Pancreas (tissue), 10 donors: ENCODE results near the gene KIFC3. TPM values are rescaled to one million over a fixed set of nuclear protein-coding genes. Genes with fewer than 3 reads are reported as not detected.

ENCODE experiments used
- ATAC-seq, 4 donors: fragments of 200-7000 bp; cut with Tn5 transposase; one replicate each; pipeline versions ENCODE4 v1.8.0 to v1.9.1; 2020; ENCODE audit warnings: mild to moderate bottlenecking in 4 of 4, moderate library complexity in 4 of 4
- DNase-seq, 6 donors: peaks; one replicate each; pipeline ENCODE4 v3.0.0-alpha.2; 2020
- FAIRE-seq: peaks from 2 replicates; lab custom pipeline; 2012; peaks lifted over from hg19 to GRCh38; lab: Jason Lieb, UNC
- H3K27ac ChIP-seq, 4 donors: fragments of 200-600 bp; sonication (generic); 1 replicate in 3 of 4; 2 replicates in 1 of 4; pipeline versions ENCODE4 v1.5.0 to v1.8.0; 2020
- H3K27me3 ChIP-seq, 4 donors: fragments of 200-600 bp; one replicate each; pipeline ENCODE4 v1.8.0; 2021
- H3K36me3 ChIP-seq, 3 donors: fragments of 200-600 bp; sonication (generic) in 1 of 3; one replicate each; pipeline versions ENCODE4 v1.5.0 to v1.8.0; 2020 to 2021
- H3K4me1 ChIP-seq, 3 donors: fragments of 200-600 bp; one replicate each; pipeline ENCODE4 v1.8.0; 2021
- H3K4me3 ChIP-seq, 4 donors: fragments of 200-600 bp; sonication (generic) in 2 of 4; one replicate each; pipeline versions ENCODE4 v1.5.0 to v1.8.0; 2020 to 2021
- H3K9me3 ChIP-seq, 4 donors: fragments of 200-600 bp; one replicate each; pipeline ENCODE4 v1.8.0; 2021
- WGBS, 2 donors: extraction: QIAGEN DNeasy Blood & Tissue Kit; methylation state at CpG; one replicate each; pipeline ENCODE4 v1.1.7; 2013; 5-methylcytosine and 5-hydroxymethylcytosine counted together
- intact Hi-C, 3 donors: fragments of 100-400 bp; cut with DNase I; formaldehyde crosslinking; loops; one replicate each; pipeline versions ENCODE4 v1.11.1 to v1.14.2; 2022
- polyA plus RNA-seq, 2 donors: library from polyadenylated mRNA; stranded (reverse); fragments of 200-250 nt; gene quantifications; one replicate each; pipeline ENCODE4 v1.2.3, GENCODE V29; 2013
- total RNA-seq, 6 donors: library from RNA; stranded (reverse); fragmentation: NEBNext Ultra II Directional in 4 of 6; extraction: Animal tissue kit (Norgen Biotek cat#: 25700) in 4 of 6; gene quantifications; one replicate each; pipeline versions ENCODE4 v1.2.1 to v1.2.4, GENCODE V29; 2021 to 2023
- TF ChIP-seq, protein P1 (sequence below), 4 donors: fragments of 200-600 bp; sonication (generic) in 3 of 4; IDR thresholded peaks; one replicate each; pipeline versions ENCODE4 v1.5.0 to v1.8.0; 2021; ENCODE audit warnings: antibody characterized with exemption in 4 of 4
- donor health status: healthy with polysubstance abuse.
- donor health status: DM: no; HTN: no; CAD: no; lungs with moderate emphysema.
- donor health status: DM: no; HTN: no; CAD: no.
- donor health status: control.
- donor health status: control.
- donor health status: Bipolar disorder and iron deficiency.
- donor health status: DM: yes; HTN: yes; CAD: no.
- donor health status: DM: no; HTN: no; CAD: no.
- donor health status: DM: no; HTN: no; CAD: no.
- donor health status: DM: yes; HTN: yes; CAD: no.

Gene KIFC3
- total and polyA plus RNA-seq, 8 donors: 33.8 to 284 (median 61.1) TPM

DNA sequence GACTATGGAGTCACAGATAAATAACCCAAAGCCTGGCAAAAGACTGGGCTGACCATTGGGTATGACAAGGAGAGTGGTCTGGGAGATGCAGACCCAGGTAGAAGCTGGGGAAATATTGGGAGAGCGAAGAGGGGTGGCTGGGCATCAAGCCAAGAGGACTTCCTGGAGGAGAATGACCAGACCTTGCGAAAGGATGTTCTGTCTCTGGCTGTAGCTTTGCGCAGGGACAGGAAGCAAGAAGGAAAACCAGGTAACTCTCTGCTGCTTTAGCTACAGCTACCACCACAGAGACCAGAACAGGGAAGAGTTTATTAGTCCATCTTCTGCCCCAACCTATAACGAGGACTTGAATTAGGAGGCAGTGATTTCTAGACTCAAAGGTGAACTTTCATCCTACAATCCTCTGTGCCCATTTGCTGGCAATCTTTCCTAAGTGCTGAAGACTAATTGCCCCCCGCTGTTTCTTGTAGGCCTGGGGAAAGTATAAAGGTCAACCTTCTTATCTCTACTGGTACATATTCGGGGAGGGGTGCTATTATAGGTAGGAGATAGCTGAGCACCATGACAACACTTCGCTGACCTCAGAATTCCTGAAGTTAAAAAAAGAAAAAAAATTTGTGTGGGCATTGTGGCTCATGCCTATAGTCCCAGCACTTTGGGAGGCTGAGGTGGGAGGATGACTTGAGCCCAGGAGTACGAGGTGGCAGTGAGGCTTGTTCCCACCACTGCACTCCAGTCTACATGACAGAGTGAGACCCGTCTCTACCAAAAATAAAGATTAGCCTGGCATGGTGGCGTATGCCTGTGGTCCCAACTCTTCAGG, 19.1 kb upstream of the KIFC3 start:
- Histone ChIP-seq H3K27ac (peak overlapping the region in 2 of 4 donors; percentile 23 to 31), H3K9me3 (no peaks in the 10 kb centered on the region), H3K27me3 (no peaks in the 10 kb centered on the region), H3K4me3 (no peak overlapping the region), H3K36me3 (no peaks in the 10 kb centered on the region), H3K4me1 (peaks cover 11 to 67% (median 29%) of the 10 kb centered on the region in 3 donors)
- WGBS, 2 donors: 42 to 46% methylated on average over 10 of the region's 10 CpGs
- FAIRE-seq: no peak
- peak in 2 of 4 donors; percentile 14 to 22 for ATAC-seq
- DNase-seq: peak in 1 of 6 donors; percentile 9
- intact Hi-C loops: no loop called here
- TF ChIP-seq, protein P1, sequence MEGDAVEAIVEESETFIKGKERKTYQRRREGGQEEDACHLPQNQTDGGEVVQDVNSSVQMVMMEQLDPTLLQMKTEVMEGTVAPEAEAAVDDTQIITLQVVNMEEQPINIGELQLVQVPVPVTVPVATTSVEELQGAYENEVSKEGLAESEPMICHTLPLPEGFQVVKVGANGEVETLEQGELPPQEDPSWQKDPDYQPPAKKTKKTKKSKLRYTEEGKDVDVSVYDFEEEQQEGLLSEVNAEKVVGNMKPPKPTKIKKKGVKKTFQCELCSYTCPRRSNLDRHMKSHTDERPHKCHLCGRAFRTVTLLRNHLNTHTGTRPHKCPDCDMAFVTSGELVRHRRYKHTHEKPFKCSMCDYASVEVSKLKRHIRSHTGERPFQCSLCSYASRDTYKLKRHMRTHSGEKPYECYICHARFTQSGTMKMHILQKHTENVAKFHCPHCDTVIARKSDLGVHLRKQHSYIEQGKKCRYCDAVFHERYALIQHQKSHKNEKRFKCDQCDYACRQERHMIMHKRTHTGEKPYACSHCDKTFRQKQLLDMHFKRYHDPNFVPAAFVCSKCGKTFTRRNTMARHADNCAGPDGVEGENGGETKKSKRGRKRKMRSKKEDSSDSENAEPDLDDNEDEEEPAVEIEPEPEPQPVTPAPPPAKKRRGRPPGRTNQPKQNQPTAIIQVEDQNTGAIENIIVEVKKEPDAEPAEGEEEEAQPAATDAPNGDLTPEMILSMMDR (IDR thresholded peaks at IDR 0.05): no peak

GRCh38 chr16:57818377-57819064, 16.2 kb upstream of the KIFC3 start:
- Histone ChIP-seq H3K36me3 (no peaks in the 10 kb centered on the region), H3K4me3 (no peak overlapping the region), H3K9me3 (no peaks in the 10 kb centered on the region), H3K27me3 (no peaks in the 10 kb centered on the region), H3K27ac (peak overlapping the region in 3 of 4 donors; percentile 2 to 78 (median 30)), H3K4me1 (peaks cover 11 to 70% (median 39%) of the 10 kb centered on the region in 3 donors)
- DNase-seq: peak in 3 of 6 donors; percentile 33 to 74 (median 44)
- WGBS, 2 donors: 29 to 40% methylated on average over 8 of the region's 8 CpGs
- intact Hi-C loops: no loop called here
- ATAC-seq: peak in 2 of 4 donors; percentile 37 to 50
- FAIRE-seq: no peak
- TF ChIP-seq, protein P1 (IDR thresholded peaks at IDR 0.05): no peak

GRCh38 chr16:57817680-57818079, 15.4 kb upstream of the KIFC3 start:
- intact Hi-C loops: no loop called here
- no peaks in the 10 kb centered on the region for H3K36me3 ChIP-seq
- no peak for ATAC-seq
- TF ChIP-seq, protein P1 (IDR thresholded peaks at IDR 0.05): no peak
- FAIRE-seq: no peak
- no peaks in the 10 kb centered on the region for H3K9me3 ChIP-seq
- H3K27me3 ChIP-seq: no peaks in the 10 kb centered on the region
- DNase-seq: no peak
- H3K4me1 ChIP-seq: peaks cover 6 to 65% (median 32%) of the 10 kb centered on the region in 3 donors
- H3K4me3 ChIP-seq: no peak overlapping the region
- H3K27ac ChIP-seq: peak overlapping the region in 1 of 4 donors; percentile 88

DNA sequence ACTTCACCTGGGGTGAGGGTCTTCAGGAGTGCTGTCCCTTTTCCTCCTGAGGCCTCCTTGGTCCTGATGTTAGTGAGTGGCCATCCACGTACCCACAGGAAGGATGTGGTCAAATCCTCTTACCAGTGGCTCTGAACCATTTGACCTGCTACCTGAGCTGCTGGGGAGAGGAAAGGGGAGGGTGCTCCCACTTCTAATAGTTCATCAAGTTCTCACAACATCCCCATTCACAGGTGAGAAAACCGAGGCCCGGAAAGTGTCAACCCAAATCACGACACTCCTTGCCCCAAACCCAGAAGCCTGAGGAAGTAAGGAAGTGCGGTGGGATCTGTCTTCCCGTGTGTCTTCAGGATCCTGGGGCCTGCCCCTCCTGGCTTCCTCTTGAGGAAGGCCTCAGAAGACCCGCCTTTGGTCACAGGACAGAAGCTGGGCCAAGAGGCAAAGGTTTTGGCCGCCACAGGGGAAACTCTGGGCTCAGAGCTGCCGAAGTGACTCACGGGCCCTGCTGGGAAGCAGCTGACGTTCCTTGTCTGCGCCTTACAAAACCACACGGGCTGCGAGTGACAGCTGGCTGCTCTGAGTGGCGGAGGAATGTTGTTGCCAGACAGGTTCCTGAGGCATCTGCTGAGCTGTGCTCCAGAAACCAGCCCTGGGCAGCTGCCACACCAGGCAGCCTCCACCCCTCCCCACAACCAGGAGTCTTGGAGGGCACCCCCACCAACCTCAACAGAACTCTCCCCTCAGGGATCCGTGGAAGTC, 13.9 kb upstream of the KIFC3 start:
- intact Hi-C loops: no loop called here
- Histone ChIP-seq H3K9me3 (no peaks in the 10 kb centered on the region), H3K27ac (peak overlapping the region; percentile 40 to 88 (median 63)), H3K27me3 (no peaks in the 10 kb centered on the region), H3K36me3 (no peaks in the 10 kb centered on the region), H3K4me3 (no peak overlapping the region), H3K4me1 (peaks cover 6 to 53% (median 25%) of the 10 kb centered on the region in 3 donors)
- FAIRE-seq: no peak
- DNase-seq: peak; percentile 83 to 92 (median 90)
- TF ChIP-seq, protein P1 (IDR thresholded peaks at IDR 0.05): no peak
- ATAC-seq: peak; percentile 90 to 94 (median 92)
- WGBS, 2 donors: 22 to 27% methylated on average over 16 of the region's 16 CpGs
